Right atrium auricular region (tissue), 2 donors: Measurements from ENCODE around the gene SLX4IP. TPM values are rescaled to one million over a fixed set of nuclear protein-coding genes. Genes with fewer than 3 reads are reported as not detected.
A peak's percentile ranks its signal among the peaks of the same experiment; 100 is the strongest.

Experiments used
- DNase-seq: peaks from one replicate; pipeline ENCODE4 v3.0.0-alpha.2; 2019; ENCODE audit warnings: low spot score
- H3K27ac ChIP-seq, 2 donors: fragments of 200-600 bp; sonication (generic); 1 replicate in 1 of 2; 2 replicates in 1 of 2; pipeline ENCODE4 v1.5.1; 2016 to 2019
- H3K27me3 ChIP-seq, 2 donors: fragments of 200-600 bp; sonication (generic); one replicate each; pipeline versions ENCODE4 v1.5.1 to v1.6.0; 2017 to 2019
- H3K36me3 ChIP-seq: fragments of 200-600 bp; sonication (generic); one replicate; pipeline ENCODE4 v1.5.1; 2016
- H3K4me1 ChIP-seq, 2 donors: fragments of 200-600 bp; sonication (generic); one replicate each; pipeline versions ENCODE4 v1.5.1 to v1.6.0; 2017 to 2019
- H3K4me3 ChIP-seq, 2 donors: fragments of 200-600 bp; sonication (generic); 1 replicate in 1 of 2; 2 replicates in 1 of 2; pipeline ENCODE4 v1.5.1; 2017 to 2019; ENCODE audit warnings: mild to moderate bottlenecking in 1 of 2, moderate library complexity in 1 of 2
- H3K9me3 ChIP-seq, 2 donors: fragments of 200-600 bp; sonication (generic); one replicate each; pipeline ENCODE4 v1.5.1; 2019
- total RNA-seq, 2 donors: library from RNA; depleted of rRNA; stranded (reverse); fragments of >200 nt; gene quantifications; one replicate each; pipeline ENCODE4 v1.1.0, GENCODE V29; 2016
- TF ChIP-seq, protein P1 (sequence below), 2 donors: fragments of 200-600 bp; sonication (generic); IDR thresholded peaks; one replicate each; pipeline ENCODE4 v1.5.1; 2019; ENCODE audit warnings: antibody characterized with exemption in 2 of 2

SLX4IP gene
- total RNA-seq, 2 donors from 2014 or later = 1.1 to 2.0 TPM

- Histone ChIP-seq H3K4me3 (no peak overlapping the region), H3K36me3 (peaks cover 64% of the 10 kb centered on the region), H3K9me3 (no peaks in the 10 kb centered on the region), H3K27me3 (no peaks in the 10 kb centered on the region), H3K4me1 (peaks cover 0 to 60% of the 10 kb centered on the region in 2 donors), H3K27ac (peak overlapping the region; percentile 41 to 64)
- DNase-seq = no peak
- TF ChIP-seq, protein P1, sequence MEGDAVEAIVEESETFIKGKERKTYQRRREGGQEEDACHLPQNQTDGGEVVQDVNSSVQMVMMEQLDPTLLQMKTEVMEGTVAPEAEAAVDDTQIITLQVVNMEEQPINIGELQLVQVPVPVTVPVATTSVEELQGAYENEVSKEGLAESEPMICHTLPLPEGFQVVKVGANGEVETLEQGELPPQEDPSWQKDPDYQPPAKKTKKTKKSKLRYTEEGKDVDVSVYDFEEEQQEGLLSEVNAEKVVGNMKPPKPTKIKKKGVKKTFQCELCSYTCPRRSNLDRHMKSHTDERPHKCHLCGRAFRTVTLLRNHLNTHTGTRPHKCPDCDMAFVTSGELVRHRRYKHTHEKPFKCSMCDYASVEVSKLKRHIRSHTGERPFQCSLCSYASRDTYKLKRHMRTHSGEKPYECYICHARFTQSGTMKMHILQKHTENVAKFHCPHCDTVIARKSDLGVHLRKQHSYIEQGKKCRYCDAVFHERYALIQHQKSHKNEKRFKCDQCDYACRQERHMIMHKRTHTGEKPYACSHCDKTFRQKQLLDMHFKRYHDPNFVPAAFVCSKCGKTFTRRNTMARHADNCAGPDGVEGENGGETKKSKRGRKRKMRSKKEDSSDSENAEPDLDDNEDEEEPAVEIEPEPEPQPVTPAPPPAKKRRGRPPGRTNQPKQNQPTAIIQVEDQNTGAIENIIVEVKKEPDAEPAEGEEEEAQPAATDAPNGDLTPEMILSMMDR (IDR thresholded peaks at IDR 0.05) = no peak
Observed at GRCh38 chr20:10639077-10639736, 204.1 kb downstream of the SLX4IP start.

DNA sequence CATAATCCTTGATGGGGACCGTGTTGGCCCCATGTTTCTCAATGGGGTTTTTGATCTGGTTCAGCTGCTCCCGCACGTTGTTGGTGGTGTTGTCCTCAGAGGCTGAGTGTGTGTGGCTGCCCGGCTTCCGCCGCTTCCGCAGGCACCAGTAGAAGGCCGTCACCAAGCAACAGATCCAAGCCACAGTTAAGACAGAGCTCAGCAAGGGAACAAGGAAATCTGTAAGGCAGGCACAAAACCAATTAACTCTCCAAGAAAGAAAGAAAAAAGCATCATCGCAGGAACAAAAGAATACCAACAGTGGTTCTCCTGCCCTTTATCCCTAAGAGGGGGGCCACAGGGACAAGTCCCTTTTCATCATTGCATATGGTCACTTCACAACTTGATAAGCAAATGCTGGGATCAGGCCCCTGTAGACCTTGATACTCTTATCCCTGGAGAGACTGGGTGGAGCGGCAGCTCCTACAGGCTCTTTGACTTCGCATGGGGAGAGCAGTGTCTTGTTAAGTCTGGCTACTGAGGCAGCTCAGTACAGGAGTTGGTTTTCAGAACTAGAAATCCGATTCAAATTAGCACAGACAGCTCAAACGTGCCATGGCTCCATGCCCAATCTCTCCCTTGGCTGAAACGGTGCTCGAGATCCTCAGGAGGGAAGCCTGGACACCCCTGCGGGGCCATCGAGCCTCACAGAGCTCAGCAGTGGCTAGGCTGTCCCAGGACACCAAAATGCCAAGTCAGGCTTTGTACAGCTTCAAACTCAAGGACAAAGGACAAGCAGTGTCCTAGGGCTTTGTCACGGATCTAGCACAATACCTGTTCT lies 204.8 kb downstream of the SLX4IP start:
- Histone ChIP-seq H3K27ac (peak overlapping the region; percentile 41 to 64), H3K27me3 (no peaks in the 10 kb centered on the region), H3K4me3 (no peak overlapping the region), H3K9me3 (no peaks in the 10 kb centered on the region), H3K4me1 (peaks cover 0 to 58% of the 10 kb centered on the region in 2 donors), H3K36me3 (peaks cover 71% of the 10 kb centered on the region)
- TF ChIP-seq, protein P1 (IDR thresholded peaks at IDR 0.05) = no peak
- DNase-seq = no peak

DNA sequence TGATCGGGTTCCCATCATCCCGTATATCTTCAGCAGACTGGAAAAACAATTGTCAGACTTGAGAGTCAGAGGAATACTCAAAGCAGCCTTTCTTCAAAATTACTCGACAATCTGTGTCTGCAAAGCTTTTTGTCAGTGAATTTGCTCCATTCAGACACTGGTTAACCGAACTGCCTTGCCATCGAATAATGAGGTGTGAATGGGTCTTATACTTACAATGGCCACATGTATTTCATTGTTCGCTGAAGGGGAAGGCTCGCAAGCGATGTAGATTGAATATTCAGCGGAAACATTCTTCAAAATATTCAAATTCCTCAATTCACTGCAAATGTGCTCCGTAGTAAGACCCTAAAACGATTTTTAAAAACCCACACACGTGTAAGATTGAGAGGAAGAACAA lies 205.8 kb downstream of the SLX4IP start:
- H3K36me3 ChIP-seq = peaks cover 81% of the 10 kb centered on the region
- H3K4me3 ChIP-seq = no peak overlapping the region

DNA sequence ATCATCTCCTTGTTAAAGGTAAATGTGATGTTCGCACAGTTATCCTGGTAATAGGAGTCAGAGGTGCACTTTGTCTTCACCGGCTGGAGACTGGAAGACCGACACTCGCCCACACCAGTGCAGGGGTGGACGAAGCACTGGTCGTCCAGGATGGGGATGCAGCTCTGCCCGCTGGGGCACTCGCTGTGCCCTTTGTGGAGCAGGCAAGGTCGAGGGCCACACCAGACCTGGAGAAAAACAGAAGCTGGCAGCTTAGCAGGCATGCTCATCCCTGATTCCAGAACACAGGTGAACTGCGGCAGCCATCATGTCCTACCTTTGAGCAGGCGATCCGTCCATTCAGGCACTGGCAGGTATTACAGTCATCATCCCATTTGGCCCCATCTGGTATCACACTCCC lies 206.4 kb downstream of the SLX4IP start:
- Histone ChIP-seq H3K4me3 (no peak overlapping the region), H3K27me3 (no peaks in the 10 kb centered on the region), H3K9me3 (no peaks in the 10 kb centered on the region), H3K4me1 (peaks cover 0 to 46% of the 10 kb centered on the region in 2 donors), H3K27ac (no peak overlapping the region), H3K36me3 (peaks cover 87% of the 10 kb centered on the region)
- TF ChIP-seq, protein P1 (IDR thresholded peaks at IDR 0.05) = no peak
- no peak for DNase-seq

More for the DNA sequence above, 205.8 kb downstream of the SLX4IP start:
- peak overlapping the region in 1 of 2 donors; percentile 64 for H3K27ac ChIP-seq
- TF ChIP-seq, protein P1 (IDR thresholded peaks at IDR 0.05) = no peak
- H3K9me3 ChIP-seq = no peaks in the 10 kb centered on the region
- no peak for DNase-seq
- no peaks in the 10 kb centered on the region for H3K27me3 ChIP-seq
- peaks cover 0 to 52% of the 10 kb centered on the region in 2 donors for H3K4me1 ChIP-seq

DNA sequence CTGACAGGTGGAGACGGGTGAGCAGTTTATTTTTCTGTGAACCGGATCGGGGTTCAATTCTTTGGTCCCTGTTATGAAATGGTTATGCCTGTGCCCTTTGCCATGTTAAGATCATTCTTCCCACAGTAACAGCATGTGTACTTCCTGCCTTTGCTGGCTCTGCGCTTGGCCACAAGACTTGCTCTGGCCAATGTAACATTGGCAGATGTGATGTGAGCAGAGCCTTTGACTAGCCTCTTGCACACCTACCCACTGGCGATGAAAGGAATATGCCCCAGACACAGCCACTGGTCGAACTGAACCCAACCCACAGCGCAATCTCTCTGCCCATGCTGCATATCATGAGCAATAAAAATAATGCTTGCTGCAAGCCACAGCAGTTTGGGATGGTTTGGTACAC lies 206.8 kb downstream of the SLX4IP start:
- Histone ChIP-seq H3K4me3 (no peak overlapping the region), H3K27ac (no peak overlapping the region), H3K27me3 (no peaks in the 10 kb centered on the region), H3K4me1 (peaks cover 0 to 42% of the 10 kb centered on the region in 2 donors), H3K9me3 (no peaks in the 10 kb centered on the region), H3K36me3 (peaks cover 91% of the 10 kb centered on the region)
- DNase-seq = no peak
- TF ChIP-seq, protein P1 (IDR thresholded peaks at IDR 0.05) = no peak
